OCI-LY7 (cell line): ENCODE measurements around the gene PIGS.

ENCODE experiments used
- CTCF ChIP-seq: fragments of 200-600 bp; sonication (generic); conservative IDR thresholded peaks from 2 replicates; pipeline ENCODE4 v1.5.1; 2014; ENCODE audit warnings: mild to moderate bottlenecking, antibody characterized with exemption, low read length, moderate library complexity, mixed read lengths
- EZH2phosphoT487 ChIP-seq: fragments of 200-600 bp; sonication (generic); IDR thresholded peaks from 2 replicates; pipeline ENCODE4 v1.6.1; 2018; ENCODE audit warnings: low read depth, borderline replicate concordance, mild to moderate bottlenecking, mixed run types, antibody characterized with exemption, low read length, moderate library complexity, mixed read lengths

- TF ChIP-seq CTCF (no peak), EZH2phosphoT487 (no peak)
Observed at GRCh38 chr17:28585851-28586250, 14.5 kb upstream of the PIGS start.
